Ishikawa (cell line): ENCODE results near the gene BCORL1.

Experiments
- EGR1 ChIP-seq: IDR thresholded peaks from 2 replicates; pipeline ENCODE4 v1.6.1; 2012
- EP300 ChIP-seq: IDR thresholded peaks from 2 replicates; pipeline ENCODE4 v1.6.1; 2012; ENCODE audit warnings: borderline replicate concordance
- FOXM1 ChIP-seq: IDR thresholded peaks from 2 replicates; pipeline ENCODE4 v1.6.1; 2012; ENCODE audit warnings: low read depth, borderline replicate concordance
- TF ChIP-seq, protein P1 (sequence below): IDR thresholded peaks from 2 replicates; pipeline ENCODE4 v1.6.1; 2012

- TF ChIP-seq EP300 = no peak
- TF ChIP-seq FOXM1 = no peak
- no peak for TF ChIP-seq EGR1
- TF ChIP-seq, protein P1, sequence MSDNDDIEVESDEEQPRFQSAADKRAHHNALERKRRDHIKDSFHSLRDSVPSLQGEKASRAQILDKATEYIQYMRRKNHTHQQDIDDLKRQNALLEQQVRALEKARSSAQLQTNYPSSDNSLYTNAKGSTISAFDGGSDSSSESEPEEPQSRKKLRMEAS = no peak
These were observed 27.6 kb upstream of the BCORL1 start for GRCh38 chrX:129954804-129955203.
